ENCODE results near the gene TGM6. TPM values are rescaled to one million over a fixed set of nuclear protein-coding genes. Genes with fewer than 3 reads are reported as not detected.

The TGM6 gene
- total RNA-seq: not detected

- Mint-ChIP-seq H3K36me3 (ENCODE audit: low read depth) (no peaks in the 10 kb centered on the region), H3K9me3 (ENCODE audit: insufficient read depth) (no peaks in the 10 kb centered on the region), H3K27me3 (ENCODE audit: low read depth) (peaks cover 24% of the 10 kb centered on the region), H3K4me3 (peak within 1 kb of the TSS; percentile 8), H3K27ac (peak within 1 kb of the TSS; percentile 25), H3K4me1 (ENCODE audit: low read depth) (peaks cover 30% of the 10 kb centered on the region)
- ATAC-seq (no peak), DNase-seq (no peak)
- ChIA-PET POLR2A (interaction anchor here (0.5 kb wide), 1 partner anchor 836 kb away, joined by 3 read pairs; no protein-coding TSS in a partner anchor), CTCF (interaction anchor here (1.2 to 1.8 kb wide), 2 partner anchors 7 to 141 kb away, joined by 5 to 7 read pairs; no protein-coding TSS in a partner anchor)
Observed at GRCh38 chr20:2380601-2381000, at the start of gene TGM6. TGM6 (plus strand) TSS chr20:2380901; CDS start chr20:2380969, 68 bp downstream.

DNA sequence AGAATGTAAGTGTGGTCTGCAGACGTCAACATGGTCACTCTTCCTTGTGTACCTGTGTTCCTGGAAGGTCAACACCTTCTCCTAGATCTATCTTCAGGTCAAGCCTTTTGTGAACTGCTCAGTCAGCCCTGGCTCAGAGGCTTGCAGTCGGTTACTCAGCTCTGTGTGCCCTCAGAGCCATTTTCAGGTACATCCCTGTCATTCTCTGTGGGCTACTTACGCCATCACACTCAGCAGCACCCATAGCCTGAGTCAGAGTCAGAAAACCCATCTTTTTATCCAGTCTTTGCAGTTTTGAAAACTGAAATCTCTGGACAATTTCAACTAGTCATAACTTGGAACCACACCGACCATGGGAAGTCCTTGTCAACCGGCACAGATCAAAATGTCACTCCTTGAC is 49.6 kb upstream of the TGM6 start:
- Mint-ChIP-seq H3K36me3 (ENCODE audit: low read depth) (no peaks in the 10 kb centered on the region), H3K4me1 (ENCODE audit: low read depth) (no peaks in the 10 kb centered on the region), H3K27me3 (ENCODE audit: low read depth) (no peaks in the 10 kb centered on the region), H3K4me3 (no peak overlapping the region), H3K27ac (no peak overlapping the region), H3K9me3 (ENCODE audit: insufficient read depth) (no peaks in the 10 kb centered on the region)
- POLR2A ChIA-PET: no interaction called here
- ATAC-seq (no peak), DNase-seq (no peak)
- CTCF ChIA-PET: interaction anchor here (1.1 kb wide), 1 partner anchor 124 kb away, joined by 3 read pairs; no protein-coding TSS in a partner anchor

DNA sequence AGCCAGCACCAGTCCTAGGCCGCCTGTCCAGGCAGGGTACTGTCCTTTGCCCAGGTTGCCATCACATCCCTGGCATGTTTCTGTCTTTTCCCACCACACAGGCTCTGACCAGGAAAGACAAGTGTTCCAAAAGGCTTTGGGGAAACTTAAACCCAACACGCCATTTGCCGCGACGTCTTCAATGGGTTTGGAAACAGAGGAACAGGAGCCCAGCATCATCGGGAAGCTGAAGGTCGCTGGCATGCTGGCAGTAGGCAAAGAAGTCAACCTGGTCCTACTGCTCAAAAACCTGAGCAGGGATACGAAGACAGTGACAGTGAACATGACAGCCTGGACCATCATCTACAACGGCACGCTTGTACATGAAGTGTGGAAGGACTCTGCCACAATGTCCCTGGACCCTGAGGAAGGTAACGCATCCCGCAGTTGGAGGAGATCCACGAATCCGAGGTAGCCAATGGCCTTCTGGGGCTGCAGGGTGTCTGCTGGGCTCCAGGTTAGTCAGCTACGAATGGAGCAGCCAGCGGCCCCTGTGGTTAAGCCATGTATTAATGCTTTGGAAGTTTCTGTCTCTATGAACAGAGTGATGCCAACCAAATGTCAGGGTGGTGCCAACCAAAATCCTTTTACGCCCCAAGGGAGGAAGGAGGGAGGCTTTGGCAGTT is 48.7 kb upstream of the TGM6 start:
- ChIA-PET CTCF (no interaction called here), POLR2A (no interaction called here)
- H3K4me3 Mint-ChIP-seq: no peak overlapping the region
- H3K27me3 Mint-ChIP-seq (ENCODE audit: low read depth): no peaks in the 10 kb centered on the region
- DNase-seq (no peak), ATAC-seq (no peak)
- no peaks in the 10 kb centered on the region for H3K9me3 Mint-ChIP-seq (ENCODE audit: insufficient read depth)
- H3K36me3 Mint-ChIP-seq (ENCODE audit: low read depth): no peaks in the 10 kb centered on the region
- no peak overlapping the region for H3K27ac Mint-ChIP-seq
- no peaks in the 10 kb centered on the region for H3K4me1 Mint-ChIP-seq (ENCODE audit: low read depth)

DNA sequence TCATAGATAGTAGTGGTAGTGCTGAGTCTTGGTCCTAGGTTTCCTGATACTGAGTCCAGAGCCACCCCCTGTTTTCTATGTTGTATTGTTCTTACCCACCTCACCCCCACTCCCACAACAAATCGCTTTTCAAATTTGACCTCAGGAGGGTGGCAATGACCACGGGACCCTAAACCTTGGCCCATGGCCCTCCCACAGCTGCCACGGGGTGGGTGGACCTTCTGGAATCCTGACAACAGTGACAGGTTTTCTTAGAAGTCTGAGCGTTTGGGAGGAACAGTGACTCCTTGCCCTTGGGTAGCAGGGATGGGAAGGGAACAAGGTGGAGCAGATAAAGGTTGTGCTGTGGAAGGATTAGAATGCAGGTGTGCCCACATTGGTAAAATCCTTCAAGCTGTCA is 48.0 kb upstream of the TGM6 start:
- DNase-seq: no peak
- Mint-ChIP-seq H3K27me3 (ENCODE audit: low read depth) (peaks cover 2% of the 10 kb centered on the region), H3K4me3 (no peak overlapping the region), H3K27ac (no peak overlapping the region), H3K36me3 (ENCODE audit: low read depth) (no peaks in the 10 kb centered on the region), H3K9me3 (ENCODE audit: insufficient read depth) (no peaks in the 10 kb centered on the region), H3K4me1 (ENCODE audit: low read depth) (no peaks in the 10 kb centered on the region)
- ATAC-seq: no peak
- POLR2A ChIA-PET: no interaction called here
- CTCF ChIA-PET: no interaction called here

DNA sequence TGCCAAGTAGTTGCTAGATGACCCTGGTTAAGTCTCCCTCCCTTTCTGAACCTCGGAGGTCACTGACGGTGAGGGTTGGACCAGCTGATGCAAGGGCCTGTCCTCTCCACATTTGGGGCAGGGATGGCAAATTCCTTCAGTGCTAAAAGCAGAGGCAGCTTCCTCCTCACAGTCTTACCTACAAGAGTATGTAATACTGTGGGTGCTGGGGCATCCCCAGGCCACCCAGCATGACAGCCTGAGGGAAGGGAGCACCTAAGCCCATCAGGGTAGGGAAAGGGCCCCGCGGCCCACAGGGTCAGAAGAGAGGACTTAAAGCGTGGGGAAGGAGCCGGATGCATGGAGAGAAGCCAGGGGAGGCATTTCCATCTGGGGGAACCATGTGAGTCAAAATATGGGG is 46.9 kb upstream of the TGM6 start:
- ChIA-PET POLR2A (no interaction called here), CTCF (no interaction called here)
- H3K4me1 Mint-ChIP-seq (ENCODE audit: low read depth): no peaks in the 10 kb centered on the region
- H3K27ac Mint-ChIP-seq: no peak overlapping the region
- H3K36me3 Mint-ChIP-seq (ENCODE audit: low read depth): no peaks in the 10 kb centered on the region
- DNase-seq: no peak
- H3K9me3 Mint-ChIP-seq (ENCODE audit: insufficient read depth): no peaks in the 10 kb centered on the region
- peaks cover 2% of the 10 kb centered on the region for H3K27me3 Mint-ChIP-seq (ENCODE audit: low read depth)
- no peak for ATAC-seq
- H3K4me3 Mint-ChIP-seq: no peak overlapping the region

DNA sequence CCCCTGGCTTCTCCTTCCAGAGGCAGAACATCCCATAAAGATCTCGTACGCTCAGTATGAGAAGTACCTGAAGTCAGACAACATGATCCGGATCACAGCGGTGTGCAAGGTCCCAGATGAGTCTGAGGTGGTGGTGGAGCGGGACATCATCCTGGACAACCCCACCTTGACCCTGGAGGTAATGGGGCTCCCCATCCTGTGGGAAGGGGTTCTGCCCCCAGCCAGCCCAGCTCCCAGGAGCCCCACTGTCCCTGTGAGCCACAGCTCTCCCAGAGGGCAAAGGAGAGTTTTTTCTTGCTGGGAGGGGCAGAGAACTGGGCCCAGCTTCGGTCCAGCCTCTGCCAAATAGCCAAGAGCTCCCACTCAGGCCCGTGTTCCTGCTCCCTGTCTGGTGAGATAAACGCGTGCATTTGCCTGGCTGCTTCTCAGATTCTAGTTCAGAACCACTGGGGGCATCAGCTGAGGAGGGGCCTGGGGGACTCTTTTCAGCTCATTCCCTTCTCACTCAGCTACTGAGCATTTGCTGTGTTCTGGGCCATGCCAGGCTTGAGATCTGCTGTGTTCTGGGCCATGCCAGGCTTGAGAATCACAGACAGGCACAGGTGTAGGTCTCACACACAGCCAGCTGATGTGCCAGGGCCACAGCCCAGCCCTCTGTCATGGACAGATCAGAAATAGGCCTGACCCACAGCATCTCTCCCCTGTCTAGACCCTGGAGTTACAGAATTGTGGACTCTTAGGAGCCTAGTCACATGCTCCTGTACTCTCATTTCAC is 45.4 kb upstream of the TGM6 start:
- no peaks in the 10 kb centered on the region for H3K9me3 Mint-ChIP-seq (ENCODE audit: insufficient read depth)
- H3K4me3 Mint-ChIP-seq: no peak overlapping the region
- no peak overlapping the region for H3K27ac Mint-ChIP-seq
- H3K27me3 Mint-ChIP-seq (ENCODE audit: low read depth): peaks cover 2% of the 10 kb centered on the region
- ChIA-PET POLR2A (no interaction called here), CTCF (no interaction called here)
- H3K4me1 Mint-ChIP-seq (ENCODE audit: low read depth): no peaks in the 10 kb centered on the region
- H3K36me3 Mint-ChIP-seq (ENCODE audit: low read depth): no peaks in the 10 kb centered on the region
- no peak for ATAC-seq
- no peak for DNase-seq

- no peak overlapping the region for H3K4me3 Mint-ChIP-seq
- no peak overlapping the region for H3K27ac Mint-ChIP-seq
- peaks cover 2% of the 10 kb centered on the region for H3K27me3 Mint-ChIP-seq (ENCODE audit: low read depth)
- ChIA-PET CTCF (no interaction called here), POLR2A (no interaction called here)
- ATAC-seq (no peak), DNase-seq (no peak)
- H3K4me1 Mint-ChIP-seq (ENCODE audit: low read depth): no peaks in the 10 kb centered on the region
- H3K9me3 Mint-ChIP-seq (ENCODE audit: insufficient read depth): no peaks in the 10 kb centered on the region
- no peaks in the 10 kb centered on the region for H3K36me3 Mint-ChIP-seq (ENCODE audit: low read depth)
Observed at GRCh38 chr20:2336471-2336870, 44.2 kb upstream of the TGM6 start.

GRCh38 chr20:2337142-2337541 is 43.6 kb upstream of the TGM6 start:
- H3K27ac Mint-ChIP-seq: no peak overlapping the region
- H3K4me1 Mint-ChIP-seq (ENCODE audit: low read depth): no peaks in the 10 kb centered on the region
- H3K27me3 Mint-ChIP-seq (ENCODE audit: low read depth): peaks cover 2% of the 10 kb centered on the region
- no peaks in the 10 kb centered on the region for H3K36me3 Mint-ChIP-seq (ENCODE audit: low read depth)
- DNase-seq: no peak
- ATAC-seq: no peak
- H3K9me3 Mint-ChIP-seq (ENCODE audit: insufficient read depth): no peaks in the 10 kb centered on the region
- no peak overlapping the region for H3K4me3 Mint-ChIP-seq
- CTCF ChIA-PET: no interaction called here
- POLR2A ChIA-PET: no interaction called here

- POLR2A ChIA-PET: no interaction called here
- CTCF ChIA-PET: interaction anchor here (1.2 to 1.4 kb wide), 2 partner anchors 48 to 130 kb away, joined by 3 read pairs; no protein-coding TSS in a partner anchor
Observed at GRCh38 chr20:2338411-2339066, 42.2 kb upstream of the TGM6 start.

DNA sequence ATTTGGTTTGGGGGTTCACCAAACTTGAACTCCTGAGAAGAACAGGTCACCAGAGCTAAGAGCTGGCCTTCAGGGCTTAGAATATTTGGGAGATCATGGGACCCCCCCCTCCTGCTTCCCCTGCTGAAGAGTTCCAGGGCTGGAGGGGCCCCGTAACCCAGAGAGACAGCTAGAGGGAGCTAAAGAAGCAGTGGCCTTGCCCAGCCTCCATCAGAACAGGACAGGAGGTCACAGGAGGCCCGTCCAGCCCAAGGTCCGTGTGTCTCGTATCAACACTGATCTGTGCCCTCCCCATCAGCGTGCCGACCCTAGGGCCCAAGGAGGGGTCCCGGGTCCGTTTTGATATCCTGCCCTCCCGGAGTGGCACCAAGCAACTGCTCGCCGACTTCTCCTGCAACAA is 40.6 kb upstream of the TGM6 start:
- DNase-seq (no peak), ATAC-seq (no peak)
- ChIA-PET CTCF (no interaction called here), POLR2A (no interaction called here)
- no peaks in the 10 kb centered on the region for H3K36me3 Mint-ChIP-seq (ENCODE audit: low read depth)
- no peaks in the 10 kb centered on the region for H3K9me3 Mint-ChIP-seq (ENCODE audit: insufficient read depth)
- no peaks in the 10 kb centered on the region for H3K4me1 Mint-ChIP-seq (ENCODE audit: low read depth)
- H3K27ac Mint-ChIP-seq: no peak overlapping the region
- no peak overlapping the region for H3K4me3 Mint-ChIP-seq
- peaks cover 2% of the 10 kb centered on the region for H3K27me3 Mint-ChIP-seq (ENCODE audit: low read depth)

More at GRCh38 chr20:2338411-2339066, 42.2 kb upstream of the TGM6 start:
- DNase-seq: no peak
- Mint-ChIP-seq H3K27ac (no peak overlapping the region), H3K36me3 (ENCODE audit: low read depth) (no peaks in the 10 kb centered on the region), H3K4me1 (ENCODE audit: low read depth) (no peaks in the 10 kb centered on the region), H3K9me3 (ENCODE audit: insufficient read depth) (no peaks in the 10 kb centered on the region), H3K27me3 (ENCODE audit: low read depth) (peaks cover 2% of the 10 kb centered on the region), H3K4me3 (no peak overlapping the region)
- no peak for ATAC-seq

DNA sequence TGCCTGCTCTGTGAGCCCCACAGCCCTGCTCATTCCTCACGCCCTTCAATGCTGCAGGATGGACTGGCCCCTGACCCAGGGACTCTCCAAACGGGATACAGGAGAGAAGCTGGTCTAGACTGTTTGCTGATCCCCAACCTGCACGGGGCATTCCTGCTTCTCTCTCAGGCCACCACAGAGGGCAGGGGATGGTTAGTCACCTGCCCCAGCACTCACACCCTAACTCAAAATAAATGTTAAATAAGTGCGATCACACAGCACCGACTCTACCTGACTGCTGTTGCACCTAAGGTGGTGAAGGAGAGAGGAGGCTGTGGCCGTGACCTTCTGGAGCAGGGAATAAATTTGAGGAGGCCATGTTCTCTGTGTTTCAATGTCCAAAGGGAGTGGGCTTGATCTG is 39.9 kb upstream of the TGM6 start:
- CTCF ChIA-PET: no interaction called here
- POLR2A ChIA-PET: no interaction called here
- no peak overlapping the region for H3K27ac Mint-ChIP-seq
- H3K36me3 Mint-ChIP-seq (ENCODE audit: low read depth): no peaks in the 10 kb centered on the region
- ATAC-seq (no peak), DNase-seq (no peak)
- no peak overlapping the region for H3K4me3 Mint-ChIP-seq
- H3K4me1 Mint-ChIP-seq (ENCODE audit: low read depth): no peaks in the 10 kb centered on the region
- H3K27me3 Mint-ChIP-seq (ENCODE audit: low read depth): peaks cover 2% of the 10 kb centered on the region
- H3K9me3 Mint-ChIP-seq (ENCODE audit: insufficient read depth): no peaks in the 10 kb centered on the region

DNA sequence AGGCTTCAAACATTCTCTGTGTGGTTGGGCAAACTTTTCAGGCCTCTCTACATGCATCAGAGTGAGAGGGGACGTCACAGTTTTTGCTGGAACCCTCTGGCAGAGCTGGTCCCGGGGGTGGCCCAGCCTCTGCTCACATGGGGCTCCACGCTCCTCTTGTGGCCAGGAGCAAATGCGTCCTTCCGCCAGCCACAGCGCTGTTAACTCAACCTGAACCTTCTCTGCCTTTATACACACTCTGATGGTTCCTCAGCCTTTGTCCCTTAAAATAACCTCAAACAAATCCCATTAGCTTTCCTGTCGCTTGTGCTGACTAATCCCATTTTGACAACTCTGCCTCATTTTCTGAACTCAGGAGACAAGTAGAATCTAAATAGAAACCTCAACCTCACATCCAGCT is 39.4 kb upstream of the TGM6 start:
- Mint-ChIP-seq H3K27me3 (ENCODE audit: low read depth) (peaks cover 2% of the 10 kb centered on the region), H3K4me3 (no peak overlapping the region), H3K27ac (no peak overlapping the region), H3K36me3 (ENCODE audit: low read depth) (no peaks in the 10 kb centered on the region), H3K9me3 (ENCODE audit: insufficient read depth) (no peaks in the 10 kb centered on the region), H3K4me1 (ENCODE audit: low read depth) (no peaks in the 10 kb centered on the region)
- no peak for ATAC-seq
- CTCF ChIA-PET: no interaction called here
- POLR2A ChIA-PET: no interaction called here
- no peak for DNase-seq
